ENCODE data around the gene MMD2. TPM values are rescaled to one million over a fixed set of nuclear protein-coding genes. Genes with fewer than 3 reads are reported as not detected.

Gene MMD2
- total and polyA plus RNA-seq, 2 experiments from 2014 or later: not detected

GRCh38 chr7:4904346-4904745 is 54.6 kb downstream of the MMD2 start:
- H2AFZ ChIP-seq: no peak overlapping the region
- H3K4me3 ChIP-seq: no peak overlapping the region
- no peaks in the 10 kb centered on the region for H3K27me3 ChIP-seq
- H3K36me3 ChIP-seq (replicated peaks; ENCODE audit: insufficient read depth, low read depth): no peaks in the 10 kb centered on the region
- H3K4me2 ChIP-seq: no peak overlapping the region
- no peaks in the 10 kb centered on the region for H4K20me1 ChIP-seq (ENCODE audit: insufficient read depth, poor library complexity, severe bottlenecking)
- TF ChIP-seq EZH2 (IDR thresholded peaks at IDR 0.05; ENCODE audit: borderline replicate concordance) (no peak), EZH2phosphoT487 (IDR thresholded peaks at IDR 0.05; ENCODE audit: low read depth, severe bottlenecking, unreplicated experiment) (no peak)
- TF ChIP-seq, protein P1, sequence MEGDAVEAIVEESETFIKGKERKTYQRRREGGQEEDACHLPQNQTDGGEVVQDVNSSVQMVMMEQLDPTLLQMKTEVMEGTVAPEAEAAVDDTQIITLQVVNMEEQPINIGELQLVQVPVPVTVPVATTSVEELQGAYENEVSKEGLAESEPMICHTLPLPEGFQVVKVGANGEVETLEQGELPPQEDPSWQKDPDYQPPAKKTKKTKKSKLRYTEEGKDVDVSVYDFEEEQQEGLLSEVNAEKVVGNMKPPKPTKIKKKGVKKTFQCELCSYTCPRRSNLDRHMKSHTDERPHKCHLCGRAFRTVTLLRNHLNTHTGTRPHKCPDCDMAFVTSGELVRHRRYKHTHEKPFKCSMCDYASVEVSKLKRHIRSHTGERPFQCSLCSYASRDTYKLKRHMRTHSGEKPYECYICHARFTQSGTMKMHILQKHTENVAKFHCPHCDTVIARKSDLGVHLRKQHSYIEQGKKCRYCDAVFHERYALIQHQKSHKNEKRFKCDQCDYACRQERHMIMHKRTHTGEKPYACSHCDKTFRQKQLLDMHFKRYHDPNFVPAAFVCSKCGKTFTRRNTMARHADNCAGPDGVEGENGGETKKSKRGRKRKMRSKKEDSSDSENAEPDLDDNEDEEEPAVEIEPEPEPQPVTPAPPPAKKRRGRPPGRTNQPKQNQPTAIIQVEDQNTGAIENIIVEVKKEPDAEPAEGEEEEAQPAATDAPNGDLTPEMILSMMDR (IDR thresholded peaks at IDR 0.05; ENCODE audit: poor library complexity): no peak
- no peak for DNase-seq (ENCODE audit: low spot score)
- no peaks in the 10 kb centered on the region for H3K4me1 ChIP-seq (ENCODE audit: insufficient read depth)
- no peaks in the 10 kb centered on the region for H3K9me3 ChIP-seq (ENCODE audit: low read depth)
- H3K9me2 ChIP-seq (replicated peaks; ENCODE audit: insufficient read depth): no peaks in the 10 kb centered on the region
- H3K27ac ChIP-seq: no peak overlapping the region
- H3K79me2 ChIP-seq: no peaks in the 10 kb centered on the region

GRCh38 chr7:4895766-4896165 is 63.2 kb downstream of the MMD2 start:
- H3K36me3 ChIP-seq (replicated peaks; ENCODE audit: insufficient read depth, low read depth): no peaks in the 10 kb centered on the region
- WGBS (ENCODE audit: low lambda C conversion rate, missing lambda C conversion rate): 87% methylated on average over 11 of the region's 11 CpGs
- no peak for DNase-seq (ENCODE audit: low spot score)
- TF ChIP-seq EZH2phosphoT487 (IDR thresholded peaks at IDR 0.05; ENCODE audit: low read depth, severe bottlenecking, unreplicated experiment) (no peak), EZH2 (IDR thresholded peaks at IDR 0.05; ENCODE audit: borderline replicate concordance) (no peak)
- TF ChIP-seq, protein P1 (IDR thresholded peaks at IDR 0.05; ENCODE audit: poor library complexity): no peak
- no peaks in the 10 kb centered on the region for H3K9me2 ChIP-seq (replicated peaks; ENCODE audit: insufficient read depth)
- no peak overlapping the region for H2AFZ ChIP-seq
- H3K79me2 ChIP-seq: no peaks in the 10 kb centered on the region
- no peaks in the 10 kb centered on the region for H3K4me1 ChIP-seq (ENCODE audit: insufficient read depth)
- no peaks in the 10 kb centered on the region for H3K27me3 ChIP-seq
- no peaks in the 10 kb centered on the region for H4K20me1 ChIP-seq (ENCODE audit: insufficient read depth, poor library complexity, severe bottlenecking)
- H3K9me3 ChIP-seq (ENCODE audit: low read depth): no peaks in the 10 kb centered on the region
- H3K4me3 ChIP-seq: no peak overlapping the region
- no peak overlapping the region for H3K27ac ChIP-seq
- no peak overlapping the region for H3K4me2 ChIP-seq

GRCh38 chr7:4894482-4894881 is 64.5 kb downstream of the MMD2 start:
- 87% methylated on average over 9 of the region's 9 CpGs for WGBS (ENCODE audit: low lambda C conversion rate, missing lambda C conversion rate)

More at GRCh38 chr7:4894482-4894881, 64.5 kb downstream of the MMD2 start:
- H3K27ac ChIP-seq: no peak overlapping the region
- no peak overlapping the region for H2AFZ ChIP-seq
- no peaks in the 10 kb centered on the region for H3K4me1 ChIP-seq (ENCODE audit: insufficient read depth)
- TF ChIP-seq, protein P1 (IDR thresholded peaks at IDR 0.05; ENCODE audit: poor library complexity): no peak
- no peak for TF ChIP-seq EZH2phosphoT487 (IDR thresholded peaks at IDR 0.05; ENCODE audit: low read depth, severe bottlenecking, unreplicated experiment)
- no peak for TF ChIP-seq EZH2 (IDR thresholded peaks at IDR 0.05; ENCODE audit: borderline replicate concordance)
- no peaks in the 10 kb centered on the region for H3K79me2 ChIP-seq
- no peaks in the 10 kb centered on the region for H4K20me1 ChIP-seq (ENCODE audit: insufficient read depth, poor library complexity, severe bottlenecking)
- no peaks in the 10 kb centered on the region for H3K27me3 ChIP-seq
- H3K9me2 ChIP-seq (replicated peaks; ENCODE audit: insufficient read depth): no peaks in the 10 kb centered on the region
- no peaks in the 10 kb centered on the region for H3K9me3 ChIP-seq (ENCODE audit: low read depth)
- H3K4me2 ChIP-seq: no peak overlapping the region
- H3K36me3 ChIP-seq (replicated peaks; ENCODE audit: insufficient read depth, low read depth): no peaks in the 10 kb centered on the region
- H3K4me3 ChIP-seq: no peak overlapping the region
- DNase-seq (ENCODE audit: low spot score): no peak

All from hepatocyte (in vitro differentiated cells).